Measurements from ENCODE around the gene SCML1. TPM values are rescaled to one million over a fixed set of nuclear protein-coding genes. Genes with fewer than 3 reads are reported as not detected.

SCML1 gene
- total and polyA plus RNA-seq, 2 donors (not counting 3 experiments of a cell fraction or from before 2014, with no cell fraction given): 8.8 to 12.4 TPM

DNA sequence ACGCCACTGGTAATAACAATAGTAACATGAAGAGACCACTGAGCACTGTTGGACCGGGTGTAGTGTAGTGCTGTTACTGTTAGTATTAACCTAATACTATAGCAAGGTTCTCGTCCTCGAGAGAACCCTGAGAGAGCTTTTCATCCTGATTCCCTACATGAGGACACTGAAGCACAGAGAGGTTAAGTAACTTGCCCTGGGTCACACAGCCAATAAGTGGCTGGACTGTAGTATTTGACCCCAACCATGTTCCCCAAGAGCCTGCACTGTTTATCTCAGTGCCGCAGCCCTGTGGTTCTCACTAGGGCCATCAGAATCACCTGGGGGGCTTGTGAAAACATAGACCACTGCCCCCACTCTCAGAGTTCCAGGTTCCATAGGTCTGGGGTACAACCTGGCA, 10.4 kb downstream of the SCML1 start:
- H3K9me3 ChIP-seq (replicated peaks; ENCODE audit: control insufficient read depth, insufficient read depth, low read length): no peaks in the 10 kb centered on the region
- intact Hi-C loops (cut with micrococcal nuclease): no loop called here

DNA sequence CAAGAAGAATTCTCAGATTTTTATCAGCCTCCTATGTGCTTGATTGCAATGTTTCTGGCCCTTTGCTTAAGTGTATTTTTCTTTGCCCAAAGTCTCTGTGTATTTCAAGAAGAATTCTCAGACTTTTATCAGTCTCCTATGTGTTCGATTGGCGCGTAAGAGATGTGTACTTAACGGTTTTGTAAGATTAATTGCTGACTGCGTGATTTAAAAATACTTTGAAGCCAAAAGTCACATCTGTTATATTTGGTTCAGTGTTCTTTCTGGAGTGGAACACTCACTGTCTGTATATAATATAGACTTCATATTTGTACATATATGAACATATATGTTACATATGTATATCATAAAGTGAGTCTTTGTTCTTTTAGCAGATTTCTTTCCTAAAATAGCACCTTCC, 11.4 kb downstream of the SCML1 start:
- no peaks in the 10 kb centered on the region for H3K79me2 ChIP-seq (ENCODE audit: control insufficient read depth, insufficient read depth, low read length)
- H2AFZ ChIP-seq (ENCODE audit: low read depth, low read length): no peak overlapping the region
- no TSS peak for BruUV-seq (replicated peaks)
- no peaks in the 10 kb centered on the region for H3K4me1 ChIP-seq (ENCODE audit: control insufficient read depth, extremely low read depth, insufficient read depth, low read length)
- no peaks in the 10 kb centered on the region for H3K9me1 ChIP-seq (replicated peaks; ENCODE audit: control insufficient read depth, extremely low read depth, insufficient read depth, low read length)
- TF ChIP-seq FOS (IDR thresholded peaks at IDR 0.05; ENCODE audit: borderline replicate concordance, insufficient read depth, low read length) (no peak), JUN (IDR thresholded peaks at IDR 0.05; ENCODE audit: borderline replicate concordance, insufficient read depth, insufficient read length, low read depth) (no peak), POLR2A (IDR thresholded peaks at IDR 0.05; ENCODE audit: low read depth, low read length) (no peak), POLR2AphosphoS5 (IDR thresholded peaks at IDR 0.05; ENCODE audit: insufficient read depth, low read depth, low read length) (no peak), MYC (IDR thresholded peaks at IDR 0.05; ENCODE audit: low read depth, low read length) (no peak), EZH2 (IDR thresholded peaks at IDR 0.05; ENCODE audit: borderline replicate concordance, low read depth, low read length, severe bottlenecking) (no peak), GATA2 (IDR thresholded peaks at IDR 0.05; ENCODE audit: insufficient read depth, insufficient read length, low read depth, low read length) (no peak)
- TF ChIP-seq, protein P1, sequence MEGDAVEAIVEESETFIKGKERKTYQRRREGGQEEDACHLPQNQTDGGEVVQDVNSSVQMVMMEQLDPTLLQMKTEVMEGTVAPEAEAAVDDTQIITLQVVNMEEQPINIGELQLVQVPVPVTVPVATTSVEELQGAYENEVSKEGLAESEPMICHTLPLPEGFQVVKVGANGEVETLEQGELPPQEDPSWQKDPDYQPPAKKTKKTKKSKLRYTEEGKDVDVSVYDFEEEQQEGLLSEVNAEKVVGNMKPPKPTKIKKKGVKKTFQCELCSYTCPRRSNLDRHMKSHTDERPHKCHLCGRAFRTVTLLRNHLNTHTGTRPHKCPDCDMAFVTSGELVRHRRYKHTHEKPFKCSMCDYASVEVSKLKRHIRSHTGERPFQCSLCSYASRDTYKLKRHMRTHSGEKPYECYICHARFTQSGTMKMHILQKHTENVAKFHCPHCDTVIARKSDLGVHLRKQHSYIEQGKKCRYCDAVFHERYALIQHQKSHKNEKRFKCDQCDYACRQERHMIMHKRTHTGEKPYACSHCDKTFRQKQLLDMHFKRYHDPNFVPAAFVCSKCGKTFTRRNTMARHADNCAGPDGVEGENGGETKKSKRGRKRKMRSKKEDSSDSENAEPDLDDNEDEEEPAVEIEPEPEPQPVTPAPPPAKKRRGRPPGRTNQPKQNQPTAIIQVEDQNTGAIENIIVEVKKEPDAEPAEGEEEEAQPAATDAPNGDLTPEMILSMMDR (IDR thresholded peaks at IDR 0.05; ENCODE audit: extremely low read depth in 1 of 2, insufficient read depth in 1 of 2, low read depth in 1 of 2, low read length in 2 of 2): no peak
- TF ChIP-seq, protein P2, sequence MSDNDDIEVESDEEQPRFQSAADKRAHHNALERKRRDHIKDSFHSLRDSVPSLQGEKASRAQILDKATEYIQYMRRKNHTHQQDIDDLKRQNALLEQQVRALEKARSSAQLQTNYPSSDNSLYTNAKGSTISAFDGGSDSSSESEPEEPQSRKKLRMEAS (IDR thresholded peaks at IDR 0.05; ENCODE audit: insufficient read depth, insufficient read length): no peak
- H3K9ac ChIP-seq (replicated peaks; ENCODE audit: extremely low read depth, insufficient read depth, low read length): no peak overlapping the region
- ChIA-PET POLR2A (no interaction called here), CTCF (no interaction called here)
- H3K36me3 ChIP-seq (ENCODE audit: control insufficient read depth in 2 of 2, extremely low read depth in 1 of 2, insufficient read depth in 2 of 2, low read length in 2 of 2): peaks cover 0 to 2% of the 10 kb centered on the region in 2 experiments
- H4K20me1 ChIP-seq (replicated peaks; ENCODE audit: control insufficient read depth, extremely low read depth, insufficient read depth, low read length): no peaks in the 10 kb centered on the region
- H3K9me3 ChIP-seq (replicated peaks; ENCODE audit: control insufficient read depth, insufficient read depth, low read length): no peaks in the 10 kb centered on the region
- no peak for FAIRE-seq
- H3K4me3 ChIP-seq (replicated peaks in 1 of 3; ENCODE audit: insufficient read depth in 1 of 3, low read depth in 1 of 3, low read length in 3 of 3): no peak overlapping the region
- intact Hi-C loops (cut with micrococcal nuclease): no loop called here
- no peak overlapping the region for H3K4me2 ChIP-seq (ENCODE audit: insufficient read depth, low read length)
- H3K27ac ChIP-seq (ENCODE audit: insufficient read depth, low read depth, low read length): no peak overlapping the region
- dilution Hi-C loops (cut with MboI; ENCODE audit: extremely low pct_ligation_motif_present, low sequenced_read_pairs): no loop called here
- H3K27me3 ChIP-seq (ENCODE audit: control insufficient read depth in 2 of 2, insufficient read depth in 2 of 2, low read length in 2 of 2): no peaks in the 10 kb centered on the region
- DNase-seq (ENCODE audit: low read depth, low spot score): no peak

More for the DNA sequence above, 10.4 kb downstream of the SCML1 start:
- Histone ChIP-seq H3K9ac (replicated peaks; ENCODE audit: extremely low read depth, insufficient read depth, low read length) (no peak overlapping the region), H3K4me3 (replicated peaks in 1 of 3; ENCODE audit: insufficient read depth in 1 of 3, low read depth in 1 of 3, low read length in 3 of 3) (no peak overlapping the region), H3K27ac (ENCODE audit: insufficient read depth, low read depth, low read length) (no peak overlapping the region), H2AFZ (ENCODE audit: low read depth, low read length) (no peak overlapping the region), H3K9me1 (replicated peaks; ENCODE audit: control insufficient read depth, extremely low read depth, insufficient read depth, low read length) (no peaks in the 10 kb centered on the region), H4K20me1 (replicated peaks; ENCODE audit: control insufficient read depth, extremely low read depth, insufficient read depth, low read length) (no peaks in the 10 kb centered on the region), H3K36me3 (ENCODE audit: control insufficient read depth in 2 of 2, extremely low read depth in 1 of 2, insufficient read depth in 2 of 2, low read length in 2 of 2) (peaks cover 0 to 2% of the 10 kb centered on the region in 2 experiments), H3K27me3 (ENCODE audit: control insufficient read depth in 2 of 2, insufficient read depth in 2 of 2, low read length in 2 of 2) (no peaks in the 10 kb centered on the region), H3K79me2 (ENCODE audit: control insufficient read depth, insufficient read depth, low read length) (no peaks in the 10 kb centered on the region), H3K4me2 (ENCODE audit: insufficient read depth, low read length) (no peak overlapping the region), H3K4me1 (ENCODE audit: control insufficient read depth, extremely low read depth, insufficient read depth, low read length) (no peaks in the 10 kb centered on the region)
- POLR2A ChIA-PET: no interaction called here
- TF ChIP-seq, protein P2 (IDR thresholded peaks at IDR 0.05; ENCODE audit: insufficient read depth, insufficient read length): no peak
- TF ChIP-seq JUN (IDR thresholded peaks at IDR 0.05; ENCODE audit: borderline replicate concordance, insufficient read depth, insufficient read length, low read depth) (no peak), EZH2 (IDR thresholded peaks at IDR 0.05; ENCODE audit: borderline replicate concordance, low read depth, low read length, severe bottlenecking) (no peak), POLR2AphosphoS5 (IDR thresholded peaks at IDR 0.05; ENCODE audit: insufficient read depth, low read depth, low read length) (no peak), FOS (IDR thresholded peaks at IDR 0.05; ENCODE audit: borderline replicate concordance, insufficient read depth, low read length) (no peak), MYC (IDR thresholded peaks at IDR 0.05; ENCODE audit: low read depth, low read length) (no peak), POLR2A (IDR thresholded peaks at IDR 0.05; ENCODE audit: low read depth, low read length) (no peak)
- no TSS peak for BruUV-seq (replicated peaks)
- FAIRE-seq: no peak
- no peak for DNase-seq (ENCODE audit: low read depth, low spot score)
- dilution Hi-C loops (cut with MboI; ENCODE audit: extremely low pct_ligation_motif_present, low sequenced_read_pairs): no loop called here
- CTCF ChIA-PET: no interaction called here

All from endothelial cell of umbilical vein (primary cell).